GM21723 (cell line): ENCODE results near the gene WBP2NL.
"Not testable (repeated sequence)": the region's sequence is repeated elsewhere in the genome, so short reads cannot be mapped to it uniquely, and the experiment has no call there.

Experiments
- ATAC-seq: cut with Tn5 transposase; IDR thresholded peaks from one replicate; pipeline ENCODE4 v1.9.1; 2021; ENCODE audit warnings: mild to moderate bottlenecking, moderate library complexity; ENCODE audit not compliant: unreplicated experiment

Gene WBP2NL

DNA sequence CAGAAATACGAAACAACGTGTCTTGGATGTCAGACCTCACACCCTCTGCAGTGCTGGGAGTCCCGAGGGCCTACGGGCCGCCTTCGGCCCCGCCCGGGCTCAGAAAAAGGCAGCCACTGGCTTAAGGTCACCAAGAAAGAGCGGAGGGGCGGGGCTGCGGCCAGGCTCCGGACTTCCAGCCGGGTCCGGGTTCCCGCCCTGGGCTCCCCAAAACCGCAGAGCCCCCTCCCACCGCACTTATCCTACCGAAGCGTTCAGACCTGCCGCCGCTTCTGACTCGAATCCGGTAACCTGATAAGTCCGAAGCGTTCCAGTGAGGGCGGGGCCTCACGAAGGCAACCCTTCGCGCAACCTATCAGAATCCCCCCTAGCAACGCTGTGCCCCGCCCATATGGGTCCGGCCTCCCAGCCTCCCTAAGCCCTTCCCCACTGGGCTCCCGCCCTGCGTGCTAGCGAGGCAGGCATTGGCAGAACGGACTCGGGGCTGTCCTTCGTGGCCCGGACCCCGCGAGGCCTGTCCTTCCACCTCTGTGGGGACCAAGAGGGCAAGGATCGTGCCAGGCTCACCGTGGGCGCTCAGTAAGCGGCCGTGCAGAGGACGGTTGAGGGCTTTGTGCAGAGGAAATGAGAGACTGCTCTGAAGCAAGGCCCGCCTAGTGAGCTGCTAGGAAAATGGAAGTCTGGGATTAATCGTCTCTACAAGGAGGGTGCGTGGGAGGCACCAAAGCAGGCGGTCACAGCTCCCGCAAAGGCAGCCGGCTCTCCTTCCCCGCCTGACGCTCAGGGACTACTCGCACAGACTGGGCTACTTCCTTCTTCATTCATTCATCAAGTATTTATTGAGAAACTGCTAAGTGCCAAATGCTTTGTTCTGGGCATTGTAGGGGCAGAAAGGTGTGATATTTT is 72.2 kb downstream of the WBP2NL start, which contains the start of gene NAGA:
TSS of gene NAGA (minus strand) at position 296 of the 906 bp plus-strand sequence. CDS start 515 bp downstream, outside the sequence.
- peak; percentile 85 for ATAC-seq

DNA sequence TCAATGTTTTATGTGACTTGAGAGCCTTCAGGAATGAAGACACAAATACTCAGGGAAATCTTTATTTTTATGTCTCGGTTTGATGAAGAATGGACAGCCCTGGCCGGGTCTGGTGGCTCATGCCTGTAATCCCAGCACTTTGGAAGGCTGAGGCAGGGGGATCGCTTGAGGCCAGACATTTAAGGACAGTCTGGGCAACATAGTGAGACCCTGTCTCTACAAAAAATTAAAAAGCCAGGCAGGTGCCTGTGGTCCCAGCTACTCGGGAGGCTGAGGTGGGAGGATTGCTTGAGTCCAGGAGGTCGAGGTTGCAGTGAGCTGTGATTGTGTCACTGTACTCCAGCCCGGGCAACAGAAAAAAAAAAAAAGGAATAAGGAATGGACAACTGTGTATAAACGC is 72.9 kb downstream of the WBP2NL start:
- not testable (repeated sequence) for ATAC-seq

DNA sequence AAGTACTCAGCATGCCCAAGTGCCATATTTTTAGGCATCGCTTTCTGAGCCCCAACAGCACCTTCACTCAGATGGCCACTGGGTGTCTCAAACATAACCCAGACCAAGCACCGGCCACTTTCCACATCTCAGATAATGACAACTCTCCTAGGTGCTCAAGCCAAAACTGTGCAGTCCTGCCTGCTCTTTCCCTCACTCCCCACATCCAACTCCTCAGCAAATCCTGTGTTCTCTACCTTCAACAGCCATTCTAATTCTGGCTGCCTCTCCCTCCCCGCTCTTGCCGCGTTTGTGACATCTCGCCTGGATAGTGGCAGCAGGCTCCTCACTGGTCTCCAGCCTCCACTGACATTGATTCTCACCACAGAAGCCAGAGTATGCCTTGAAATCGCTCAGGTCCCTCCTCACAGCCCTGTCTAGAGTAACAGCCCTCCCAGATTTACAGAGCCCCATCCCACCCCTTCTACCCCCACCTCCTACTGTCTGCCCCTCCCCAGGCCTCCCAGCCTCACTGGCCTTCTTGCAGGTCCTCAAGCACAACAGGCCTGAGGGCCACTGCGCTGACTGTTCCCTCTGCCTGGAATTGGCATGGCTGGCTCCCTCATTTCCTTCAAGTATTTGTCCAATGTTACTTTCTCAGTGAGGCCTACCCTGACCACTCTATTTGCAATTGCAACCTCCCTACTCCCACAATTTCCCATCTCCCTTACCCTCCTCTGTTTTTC is 74.2 kb downstream of the WBP2NL start:
- ATAC-seq = no peak

DNA sequence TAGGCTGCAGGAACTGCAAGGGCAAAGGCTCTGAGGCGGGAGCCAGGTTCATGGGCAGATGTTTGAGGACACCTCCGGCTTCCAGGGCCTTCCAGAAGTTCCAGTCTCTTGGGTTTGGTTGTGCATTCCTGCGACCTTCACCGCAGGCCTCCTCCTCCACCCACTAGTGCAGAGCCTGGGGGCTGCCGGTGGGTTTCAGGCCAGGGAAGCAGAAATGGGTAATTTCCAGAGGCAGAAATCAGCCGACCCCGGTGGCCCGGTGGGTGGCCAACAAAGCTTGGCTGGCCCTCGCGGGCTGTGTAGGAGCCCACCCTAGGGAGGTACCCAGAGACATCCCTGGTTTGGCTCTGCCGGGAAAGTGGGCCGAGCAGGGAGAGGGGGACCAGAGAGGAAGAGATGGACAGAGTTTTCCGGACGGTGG is 75.0 kb downstream of the WBP2NL start:
- no peak for ATAC-seq

DNA sequence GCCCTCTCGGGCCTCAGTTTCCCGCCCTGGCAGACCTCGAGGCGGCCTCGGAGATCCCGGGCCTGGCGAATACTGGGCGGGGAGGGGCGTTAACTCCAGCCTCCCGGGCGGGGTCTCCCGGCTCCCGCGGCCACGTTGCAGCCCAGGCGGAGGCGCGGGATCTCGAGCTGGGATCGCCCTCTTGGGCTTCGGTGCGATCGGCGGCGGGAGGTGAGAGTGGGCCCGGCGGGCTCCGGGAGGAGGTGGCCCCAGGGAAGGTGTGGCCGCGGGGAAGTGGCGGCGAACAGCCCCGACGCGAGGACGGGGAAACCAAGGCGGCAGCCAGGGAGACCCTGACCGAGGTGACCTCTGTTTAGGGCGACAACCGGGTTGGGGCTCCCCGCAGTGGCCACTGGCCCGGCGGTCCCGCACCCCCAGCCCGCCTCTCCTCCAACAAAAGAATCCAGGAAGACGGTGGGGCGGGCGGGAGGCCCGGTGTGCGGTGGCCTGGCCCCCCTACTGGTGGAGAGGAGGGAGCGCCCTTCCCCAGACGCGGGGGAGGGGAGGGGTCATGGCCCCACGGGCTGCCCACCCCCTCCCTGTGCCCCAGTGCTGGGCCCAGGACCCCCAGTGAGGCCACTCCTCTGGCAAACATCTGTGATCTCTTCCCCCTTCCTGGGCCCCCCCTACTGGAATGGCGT is 75.7 kb downstream of the WBP2NL start, which contains the start of gene PHETA2:
TSS of gene PHETA2 (plus strand) at position 117 of the 680 bp plus-strand sequence. CDS start 3,046 bp downstream, outside the sequence.
- no peak for ATAC-seq

- no peak for ATAC-seq
These were observed 76.5 kb downstream of the WBP2NL start for GRCh38 chr22:42074846-42075676.

DNA sequence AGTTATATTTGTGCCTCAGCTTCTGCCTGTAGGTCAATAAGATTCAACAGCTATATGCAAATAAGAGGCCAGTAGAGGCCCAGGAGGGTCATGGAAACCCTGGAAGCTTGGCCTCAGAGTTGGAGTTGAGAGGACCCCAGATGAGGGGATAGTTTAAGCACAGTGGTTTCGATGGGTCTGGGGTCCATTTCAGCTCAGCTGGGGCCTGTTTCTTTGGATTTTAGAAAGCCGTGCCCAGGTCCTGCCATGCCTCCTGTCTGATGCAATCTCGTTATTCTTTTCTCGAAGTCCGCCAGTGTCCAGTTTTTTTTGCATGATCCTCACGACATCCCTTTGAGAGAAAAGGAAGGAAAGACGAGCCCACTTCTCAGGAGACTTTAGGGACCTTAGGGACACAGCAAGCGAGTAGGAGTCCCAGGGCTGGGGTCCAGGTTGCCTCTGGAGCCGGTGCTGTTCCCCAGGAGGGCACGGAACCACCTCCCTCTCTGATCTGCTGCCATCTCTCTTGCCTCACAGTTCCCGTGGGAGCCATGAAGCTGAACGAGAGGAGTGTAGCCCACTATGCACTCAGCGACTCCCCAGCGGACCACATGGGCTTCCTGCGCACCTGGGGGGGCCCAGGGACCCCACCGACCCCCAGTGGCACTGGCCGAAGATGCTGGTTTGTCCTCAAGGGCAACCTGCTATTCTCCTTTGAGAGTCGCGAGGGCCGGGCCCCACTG is 78.3 kb downstream of the WBP2NL start:
- no peak for ATAC-seq

DNA sequence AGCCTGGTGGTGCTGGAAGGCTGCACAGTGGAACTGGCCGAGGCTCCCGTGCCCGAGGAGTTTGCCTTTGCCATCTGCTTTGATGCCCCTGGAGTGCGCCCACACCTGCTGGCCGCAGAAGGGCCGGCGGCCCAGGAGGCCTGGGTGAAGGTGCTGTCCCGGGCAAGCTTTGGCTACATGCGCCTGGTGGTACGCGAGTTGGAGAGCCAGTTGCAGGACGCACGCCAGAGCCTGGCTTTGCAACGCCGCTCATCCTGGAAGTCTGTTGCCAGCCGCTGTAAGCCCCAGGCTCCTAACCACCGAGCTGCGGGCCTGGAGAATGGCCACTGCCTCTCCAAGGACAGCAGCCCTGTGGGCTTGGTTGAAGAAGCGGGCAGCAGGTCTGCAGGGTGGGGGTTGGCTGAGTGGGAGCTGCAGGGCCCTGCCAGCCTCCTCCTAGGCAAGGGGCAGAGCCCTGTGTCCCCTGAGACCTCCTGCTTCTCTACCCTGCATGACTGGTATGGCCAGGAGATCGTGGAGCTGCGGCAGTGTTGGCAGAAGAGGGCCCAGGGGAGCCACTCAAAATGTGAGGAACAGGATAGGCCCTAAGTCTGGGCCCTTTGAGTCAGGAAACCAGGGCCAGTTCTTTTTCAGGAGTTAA is 79.0 kb downstream of the WBP2NL start:
- ATAC-seq = no peak
